SW480 (cell line): ENCODE results near the gene SLC39A1.

Experiments used
- DNase-seq: peaks from one replicate; pipeline ENCODE4 v3.0.0-alpha.2; 2016; ENCODE audit warnings: low spot score

Gene SLC39A1

DNA sequence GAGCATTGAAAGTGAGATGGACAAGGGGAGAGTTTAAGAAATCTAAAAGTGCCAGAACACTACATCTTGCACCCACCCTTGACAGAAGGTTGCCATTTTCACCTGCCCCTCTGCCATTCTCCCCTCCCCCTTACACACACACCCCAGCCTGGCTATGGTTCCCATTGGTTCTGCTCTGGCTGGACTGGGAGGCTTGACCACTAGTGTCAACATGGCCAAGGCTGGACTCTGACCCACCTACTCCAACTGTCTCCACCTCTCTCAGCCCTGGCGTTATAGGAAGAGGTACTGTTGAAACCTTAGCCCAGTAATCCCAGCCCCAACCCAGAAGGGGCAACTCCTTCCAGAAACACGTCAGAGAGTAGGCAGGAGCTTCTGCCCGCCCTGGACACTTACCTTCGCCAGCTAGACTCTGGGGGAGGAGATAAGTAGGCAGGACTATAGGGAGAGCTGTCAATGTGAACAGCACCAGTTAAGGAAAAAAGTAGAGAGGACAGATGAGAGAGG, 9.4 kb downstream of the SLC39A1 start:
- DNase-seq, result no peak

DNA sequence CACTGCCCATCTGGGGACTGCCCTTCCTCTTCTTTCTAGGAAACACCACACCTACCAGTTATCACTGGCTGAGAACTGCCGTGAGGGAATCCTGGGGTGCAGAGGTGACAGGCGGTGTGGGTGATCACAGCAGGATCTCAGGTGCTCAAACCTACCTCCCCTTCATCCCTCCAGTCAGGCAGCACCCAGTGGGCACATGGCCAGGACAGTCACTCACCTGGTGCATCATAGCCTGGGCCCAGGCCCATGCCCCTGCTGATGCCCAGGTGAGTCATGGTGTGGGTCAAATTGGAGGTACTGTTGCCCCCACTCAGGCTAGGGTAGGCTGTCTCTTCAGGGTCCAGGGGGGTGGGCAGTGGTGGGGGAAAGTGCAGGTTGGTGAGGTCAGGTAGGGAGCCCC, 11.5 kb downstream of the SLC39A1 start:
- no peak for DNase-seq

DNA sequence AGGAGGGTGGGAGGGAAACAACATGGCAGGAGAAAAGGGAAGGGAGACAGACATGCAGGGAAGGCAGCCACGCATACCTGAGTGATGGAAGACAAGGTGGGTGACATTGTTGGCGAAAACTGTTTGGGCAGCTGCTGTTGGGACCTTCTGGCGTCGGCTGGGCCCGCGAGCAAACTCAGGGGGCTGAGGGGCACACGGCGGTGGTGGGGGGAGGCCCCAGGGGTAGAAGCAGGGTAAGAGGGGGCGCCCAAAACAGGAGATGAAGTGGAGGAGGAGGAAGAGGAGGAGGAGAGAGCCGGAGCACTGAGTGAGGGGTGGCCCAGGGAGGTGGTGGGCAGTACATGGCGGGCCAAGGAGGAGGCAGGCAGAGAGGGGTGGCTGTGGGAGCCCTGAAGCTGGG, 12.2 kb downstream of the SLC39A1 start:
- DNase-seq, result no peak

DNA sequence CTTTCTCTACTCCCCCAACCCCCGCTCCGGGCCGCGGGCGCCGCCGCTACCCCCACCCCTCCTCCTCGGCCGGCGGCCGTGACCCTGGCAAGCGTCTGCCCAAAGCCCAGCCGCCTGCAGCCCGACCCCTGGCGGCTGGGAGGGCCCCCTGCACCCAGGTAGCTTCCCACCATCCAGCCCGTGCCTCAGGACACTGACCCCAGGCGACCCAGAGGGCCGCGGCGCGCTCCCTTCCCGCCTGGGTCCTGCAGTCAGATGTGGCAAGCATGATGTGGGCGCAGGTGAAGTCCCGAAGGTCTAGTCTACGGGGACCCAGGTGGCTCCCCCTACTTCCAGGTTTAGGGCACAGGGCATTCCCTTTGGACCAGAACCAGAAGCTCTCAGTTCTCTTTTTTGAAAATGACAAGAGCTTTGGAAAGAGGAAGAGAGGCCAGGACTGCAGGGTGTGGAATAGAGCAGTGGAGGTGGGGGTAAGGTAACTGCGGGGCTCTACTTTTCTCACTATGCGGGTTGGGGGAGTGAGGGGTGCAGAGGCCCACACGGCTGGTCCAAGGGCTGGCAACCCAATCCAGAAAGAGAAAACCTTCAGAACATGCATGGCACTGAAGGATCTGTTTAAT, 16.6 kb downstream of the SLC39A1 start, which contains the start of gene DENND4B:
Gene DENND4B (minus strand): TSS at position 97 of the 620 bp plus-strand sequence. CDS start 2,344 bp downstream, outside the sequence.
- peak; percentile 80 for DNase-seq

DNA sequence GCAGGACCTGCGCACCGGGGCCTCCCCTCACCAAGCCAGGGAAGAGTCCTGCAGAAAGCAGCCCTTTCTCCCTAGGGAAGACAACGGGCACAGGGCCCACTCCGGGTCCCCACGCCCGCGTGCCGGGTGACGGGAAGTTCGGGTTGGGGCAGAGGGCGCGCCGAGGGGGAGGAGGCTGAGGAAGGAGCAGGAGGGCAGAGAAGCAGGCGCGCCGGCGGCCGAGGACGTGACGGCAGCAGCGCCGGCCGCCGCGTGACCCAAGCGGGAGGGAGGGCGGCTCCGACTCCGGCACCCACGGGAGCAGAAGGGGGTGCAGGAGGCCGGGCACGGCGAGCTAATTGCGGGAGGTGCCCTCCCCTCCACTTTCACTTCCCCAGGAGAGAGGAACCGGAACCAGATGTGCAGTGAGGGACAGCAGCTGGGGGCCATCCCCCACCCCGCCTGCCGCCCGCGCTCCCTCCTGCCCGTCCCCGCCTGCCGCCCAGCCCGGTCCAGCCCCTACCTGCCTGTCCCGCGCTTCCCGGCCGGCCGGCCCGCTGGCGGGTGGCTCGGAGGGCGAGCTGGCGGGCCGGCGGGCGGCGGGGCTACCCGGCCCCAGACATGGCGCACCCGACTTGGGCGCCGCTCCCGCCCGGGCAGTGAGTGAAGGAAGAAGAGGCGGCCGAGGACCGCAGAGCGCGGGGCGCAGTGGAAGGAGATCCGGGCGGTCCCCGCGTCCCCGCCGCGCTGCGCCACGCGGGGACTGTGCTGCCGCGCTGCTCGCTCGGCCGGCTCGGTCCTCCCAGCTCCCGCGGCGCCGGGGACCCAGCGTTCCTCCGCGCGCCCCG, 17.3 kb downstream of the SLC39A1 start:
- peak; percentile 45 for DNase-seq

DNA sequence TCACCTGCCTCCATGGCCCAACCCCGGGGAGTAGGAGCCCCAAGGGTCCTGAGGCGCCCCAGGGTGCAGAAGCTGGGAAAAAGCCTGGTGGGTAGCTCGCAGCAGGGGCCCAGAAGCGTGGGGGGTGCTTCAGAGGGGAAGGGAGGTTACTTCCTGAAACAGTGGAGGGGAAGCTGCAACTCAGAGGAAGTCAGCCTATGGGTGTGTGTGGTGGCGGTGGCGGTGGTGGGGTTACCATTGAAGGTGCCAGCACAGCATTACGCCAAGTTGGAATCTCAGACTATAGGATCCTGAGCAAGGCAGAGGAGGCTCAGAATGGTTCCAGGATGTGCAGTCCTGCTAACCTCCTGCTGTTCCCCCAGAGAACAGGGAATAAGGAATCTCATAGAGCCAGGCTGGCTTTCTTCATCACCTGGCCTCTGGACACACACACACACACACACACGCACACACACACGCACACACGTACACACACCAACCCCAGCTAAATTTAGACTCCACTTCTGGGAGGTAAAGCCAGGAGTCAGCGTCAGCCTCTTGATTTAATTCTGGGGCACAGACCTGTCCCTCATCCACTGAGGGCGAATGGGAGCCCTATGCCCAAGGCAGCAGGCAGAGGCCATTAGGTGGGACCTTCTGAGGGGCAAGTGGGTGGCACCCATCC, 18.1 kb downstream of the SLC39A1 start:
- DNase-seq, result no peak

DNA sequence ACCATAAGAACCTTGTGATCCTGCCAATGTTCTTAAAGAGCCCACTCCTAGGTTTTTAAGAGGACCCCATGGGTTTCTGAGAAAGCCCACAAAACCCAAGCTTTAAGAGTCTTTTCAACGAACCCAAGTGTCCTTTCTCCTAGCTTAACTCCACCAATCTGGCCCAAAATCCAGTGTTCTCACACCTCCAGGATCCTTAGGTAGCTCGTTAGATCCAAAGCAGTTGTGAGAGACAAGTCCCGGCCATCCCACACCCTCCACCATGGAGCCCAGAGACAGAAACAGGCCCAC, 18.6 kb downstream of the SLC39A1 start:
- no peak for DNase-seq

DNA sequence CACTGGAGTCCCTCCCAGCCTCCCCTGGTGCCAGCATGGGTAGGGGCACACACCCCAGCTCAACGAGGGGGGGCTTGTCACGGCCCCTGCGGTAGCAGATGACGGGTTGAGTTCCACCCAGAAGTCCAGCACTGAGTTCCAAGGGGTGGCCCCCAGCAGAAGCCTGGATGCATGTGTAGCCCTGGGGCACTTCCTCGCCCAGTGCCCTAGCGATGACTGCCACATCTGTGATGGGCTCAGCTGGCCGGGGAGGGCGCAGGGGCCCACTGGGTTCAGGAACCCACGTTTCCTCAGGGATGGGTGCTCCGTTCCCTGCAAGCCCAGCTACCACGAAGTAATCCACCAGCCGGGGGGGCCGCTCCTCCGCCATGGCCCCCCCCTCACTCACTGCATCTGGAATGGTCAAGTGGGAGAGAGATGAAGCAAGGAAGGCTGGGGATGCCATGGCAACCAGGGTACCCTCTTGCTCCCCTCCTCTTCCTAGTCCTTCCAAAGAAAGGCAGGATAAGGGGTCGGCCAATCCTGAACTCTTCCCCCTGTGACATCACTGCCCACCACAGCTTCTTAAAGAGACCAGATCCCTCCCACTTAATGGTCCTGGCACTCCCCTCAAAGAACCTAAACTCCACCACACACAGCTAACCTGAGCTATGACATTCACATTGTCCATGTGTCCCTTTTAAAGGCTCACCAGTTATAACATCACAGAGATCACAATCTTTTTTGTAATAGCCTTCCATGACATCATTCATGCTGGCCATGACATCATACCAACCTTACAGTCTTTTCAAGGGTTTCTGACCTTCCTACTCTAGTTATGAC, 19.1 kb downstream of the SLC39A1 start:
- no peak for DNase-seq

DNA sequence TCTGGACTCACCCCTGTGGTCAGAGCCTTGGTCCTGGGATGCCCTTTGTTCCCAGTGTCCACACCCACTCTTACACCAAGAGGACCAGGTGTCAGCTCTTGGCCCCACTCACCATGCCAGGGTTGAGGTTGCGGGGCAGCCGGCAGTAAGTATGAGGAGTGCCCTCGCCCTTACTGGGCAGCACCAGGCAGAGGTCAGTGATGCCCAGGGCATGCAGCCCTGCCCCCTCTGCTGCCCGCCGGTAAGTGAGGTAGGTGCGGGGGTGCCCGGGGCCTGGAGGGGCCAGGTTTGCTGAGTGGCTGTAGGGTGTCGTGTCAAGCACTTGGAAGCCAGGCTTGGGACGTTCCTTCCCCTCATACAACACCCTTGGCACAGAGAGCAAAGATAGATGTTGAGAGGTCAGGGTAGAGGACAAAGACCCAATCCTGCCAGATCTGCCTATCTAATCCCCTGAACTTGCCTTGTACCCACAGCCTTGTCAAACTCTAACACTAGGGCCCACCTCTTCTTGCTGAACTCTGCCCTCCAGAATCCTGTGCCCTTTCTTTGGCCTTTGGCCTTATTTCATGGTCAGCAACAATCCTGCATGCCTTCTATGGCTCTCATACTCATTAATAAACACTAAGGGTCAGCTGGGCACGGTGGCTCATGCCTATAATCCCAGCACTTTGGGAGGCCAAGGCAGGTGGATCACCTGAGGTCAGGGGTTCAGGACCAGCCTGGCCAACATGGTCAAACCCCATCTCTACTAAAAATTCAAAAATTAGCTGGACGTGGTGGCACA, 20.4 kb downstream of the SLC39A1 start:
- DNase-seq, result no peak

DNA sequence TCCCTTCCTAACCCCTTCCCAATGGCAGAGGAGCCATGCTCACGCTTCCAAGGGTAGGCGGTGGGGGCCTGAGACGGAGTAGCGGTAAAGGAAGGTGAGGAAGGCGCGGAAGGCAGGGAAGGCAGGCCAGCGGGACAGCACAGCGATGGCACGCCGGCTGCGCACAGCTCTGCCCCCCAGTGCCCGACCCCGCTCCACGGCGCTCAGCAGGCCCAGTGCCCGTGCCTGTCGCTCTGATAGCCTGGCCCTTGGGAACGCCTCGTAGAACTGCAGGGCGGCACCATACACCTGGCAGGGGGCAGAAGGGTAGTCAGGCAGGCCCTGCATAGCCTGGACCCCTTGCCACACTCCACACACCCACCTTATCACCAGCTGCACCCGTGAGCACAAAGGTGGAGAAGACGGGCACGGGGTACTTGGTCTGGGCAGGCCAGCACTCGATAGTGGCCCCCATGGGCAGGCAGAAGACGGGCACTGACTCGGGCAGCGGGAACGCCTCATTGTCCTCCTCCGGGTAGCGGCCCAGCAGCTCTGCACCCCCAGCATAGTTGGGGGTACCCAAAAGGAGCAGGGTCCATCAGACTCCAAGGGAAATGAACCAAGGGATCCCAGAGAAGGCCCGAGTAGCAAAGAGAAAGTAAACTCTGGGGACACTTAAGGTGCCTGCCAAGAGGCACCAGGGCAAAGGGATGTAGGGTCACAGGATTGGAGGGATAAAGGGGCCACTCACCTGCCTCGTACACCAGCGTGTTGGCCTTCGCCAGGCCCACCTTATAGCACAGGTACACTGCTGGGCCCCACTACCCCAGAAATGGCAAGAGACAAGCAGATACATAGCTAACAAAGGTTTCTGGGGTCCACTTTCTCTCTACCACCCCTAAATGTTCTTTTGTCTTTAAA, 21.3 kb downstream of the SLC39A1 start:
- no peak for DNase-seq

DNA sequence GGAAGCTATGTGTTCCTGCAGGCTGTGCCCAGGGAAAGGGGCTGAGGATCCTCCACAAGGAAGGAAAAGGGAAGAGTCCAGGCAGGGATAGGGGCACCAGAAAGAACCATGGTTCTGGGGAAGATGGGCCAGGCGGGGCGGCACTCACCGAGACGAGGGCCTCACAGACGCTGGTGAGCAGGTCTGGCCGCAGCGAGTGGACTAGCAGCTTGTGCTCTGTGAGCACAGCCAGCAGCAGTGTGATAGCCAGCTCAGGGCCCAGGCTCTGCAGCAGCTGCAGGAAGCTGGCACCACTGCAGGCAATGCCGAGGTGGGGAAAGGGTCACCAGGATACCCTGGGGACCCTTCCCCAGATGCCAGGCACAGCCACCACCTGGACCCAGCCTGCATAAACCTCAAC, 22.6 kb downstream of the SLC39A1 start:
- no peak for DNase-seq

DNA sequence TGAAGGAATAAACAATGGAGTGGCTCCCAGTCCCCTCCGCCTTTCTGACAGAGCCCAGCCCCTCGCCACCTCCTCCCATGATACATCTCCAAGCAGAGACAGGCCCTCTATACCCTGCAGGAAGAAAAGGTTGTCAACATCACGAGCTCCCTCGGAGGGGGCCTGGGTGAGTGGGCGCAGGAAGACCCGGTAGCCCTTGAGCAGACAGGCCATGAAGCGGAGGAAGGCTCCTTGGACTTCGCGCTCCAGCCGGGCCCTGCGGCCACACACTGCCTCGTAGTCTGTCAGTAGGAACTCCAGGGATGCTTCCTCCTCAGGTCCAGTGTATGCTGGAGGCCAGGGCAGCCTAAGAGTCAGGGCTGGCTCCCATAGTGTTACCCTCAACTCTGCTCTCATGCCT, 23.9 kb downstream of the SLC39A1 start:
- DNase-seq, result no peak

DNA sequence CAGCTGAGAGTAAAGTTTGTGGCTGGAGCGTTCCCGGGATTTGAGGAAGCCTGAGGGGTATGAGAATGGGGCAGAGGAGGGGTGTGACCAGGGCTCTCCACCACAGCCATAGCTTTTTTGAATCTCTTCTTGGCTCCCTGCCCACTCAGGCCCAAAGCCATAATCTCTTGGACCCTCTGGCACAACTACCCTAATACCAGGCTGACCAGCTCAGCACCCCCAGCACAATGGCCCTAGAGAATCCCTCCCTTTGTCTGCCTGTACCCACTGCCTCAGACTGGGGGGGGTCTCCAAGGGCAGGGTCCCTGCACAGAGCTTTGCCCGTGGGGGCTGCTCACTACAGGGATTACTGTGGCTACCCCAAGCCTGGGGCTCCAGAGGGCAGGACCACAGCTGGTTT, 24.3 kb downstream of the SLC39A1 start:
- no peak for DNase-seq

DNA sequence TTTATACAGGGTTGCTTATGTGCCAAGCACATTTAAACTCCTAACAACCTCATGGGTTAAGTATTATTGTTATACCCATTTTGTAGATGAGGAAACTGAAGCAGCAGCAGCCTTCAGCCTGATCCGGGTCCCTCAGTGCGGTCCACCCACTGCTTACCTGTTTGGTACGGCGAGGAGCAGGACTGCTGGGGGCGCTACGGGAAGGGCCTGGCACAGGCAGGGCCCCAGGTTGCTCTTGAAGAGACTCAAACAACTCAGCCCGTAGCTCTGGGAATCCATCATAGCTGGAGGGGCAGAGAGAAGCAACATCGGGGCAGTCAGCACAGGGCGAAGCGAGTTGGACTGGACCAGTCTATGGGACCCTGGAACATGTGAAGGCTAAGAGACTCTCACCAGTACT, 26.0 kb downstream of the SLC39A1 start:
- no peak for DNase-seq

DNA sequence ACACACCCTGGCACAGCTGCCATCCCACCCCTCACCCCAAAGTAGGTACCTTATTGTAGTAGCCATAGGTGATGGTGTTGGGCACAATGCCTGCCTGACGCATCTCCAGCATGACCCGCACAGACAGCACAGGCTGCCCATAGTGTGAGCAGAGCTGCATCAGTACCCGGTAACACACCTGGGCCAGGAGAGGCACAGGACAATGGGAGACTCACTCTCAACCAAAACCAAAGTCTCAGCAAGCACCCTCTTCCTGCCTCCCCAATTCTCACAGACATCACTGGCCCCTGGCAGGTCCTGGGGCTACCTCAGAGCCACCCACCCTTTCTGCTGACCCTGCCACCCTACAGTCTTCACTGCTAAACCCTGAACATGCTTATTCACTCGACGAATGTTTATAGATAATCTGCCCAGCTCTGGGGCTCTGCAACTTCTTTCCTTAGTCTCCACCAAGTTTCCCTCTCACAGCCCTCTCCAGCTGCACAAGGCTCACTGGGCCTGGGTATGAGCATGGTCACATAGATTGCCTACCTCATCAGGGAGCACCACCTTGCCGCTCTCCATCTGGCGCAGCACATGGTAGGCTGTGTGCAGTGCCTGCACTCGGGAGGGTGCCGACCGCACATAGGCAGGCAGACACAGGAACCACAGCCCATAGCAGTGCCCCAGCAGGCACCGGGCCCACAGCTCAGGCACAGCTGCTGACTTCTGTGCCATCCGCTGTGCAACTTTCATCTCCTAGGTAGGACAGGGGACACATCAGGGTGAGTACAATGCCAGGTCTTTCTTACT, 27.1 kb downstream of the SLC39A1 start:
- no peak for DNase-seq

DNA sequence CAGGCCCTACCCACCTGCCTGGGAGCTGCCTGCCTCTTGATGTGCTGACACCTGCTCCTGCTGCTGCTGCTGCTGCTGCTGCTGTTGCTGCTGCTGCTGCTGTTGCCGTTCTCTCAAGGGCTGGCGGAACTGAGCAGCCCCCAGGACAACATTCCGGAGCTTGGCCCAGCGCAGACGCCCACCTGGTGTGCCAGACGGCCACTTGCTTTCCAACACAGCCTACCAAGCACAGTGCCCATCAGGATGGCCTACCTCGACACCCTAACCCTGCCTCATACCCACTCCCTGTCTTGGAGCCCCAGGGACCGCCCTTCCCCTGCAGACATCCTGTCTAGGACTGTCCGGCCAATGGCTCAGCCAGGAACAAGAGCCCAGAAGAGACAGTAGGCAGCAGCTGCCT, 28.6 kb downstream of the SLC39A1 start:
- DNase-seq, result no peak

DNA sequence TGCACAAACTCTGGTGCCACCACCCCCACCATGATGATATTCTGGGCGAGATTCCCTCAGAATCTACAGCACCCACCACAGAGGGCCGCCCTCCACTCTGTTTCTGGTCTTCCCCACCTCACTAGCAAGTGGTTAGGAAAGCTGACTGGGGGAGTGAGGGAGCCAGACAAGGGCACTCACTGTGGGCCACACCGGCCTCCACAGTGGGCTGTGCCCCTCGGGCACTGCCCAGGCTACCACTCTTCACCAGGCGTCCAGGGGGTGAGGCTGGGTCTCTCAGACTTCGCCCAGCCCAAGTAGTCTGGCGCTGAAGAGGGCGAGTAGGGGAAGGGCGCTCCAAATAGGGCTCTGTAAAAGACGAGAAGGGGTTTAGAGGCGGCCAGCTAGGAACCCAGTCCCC, 29.4 kb downstream of the SLC39A1 start:
- no peak for DNase-seq

DNA sequence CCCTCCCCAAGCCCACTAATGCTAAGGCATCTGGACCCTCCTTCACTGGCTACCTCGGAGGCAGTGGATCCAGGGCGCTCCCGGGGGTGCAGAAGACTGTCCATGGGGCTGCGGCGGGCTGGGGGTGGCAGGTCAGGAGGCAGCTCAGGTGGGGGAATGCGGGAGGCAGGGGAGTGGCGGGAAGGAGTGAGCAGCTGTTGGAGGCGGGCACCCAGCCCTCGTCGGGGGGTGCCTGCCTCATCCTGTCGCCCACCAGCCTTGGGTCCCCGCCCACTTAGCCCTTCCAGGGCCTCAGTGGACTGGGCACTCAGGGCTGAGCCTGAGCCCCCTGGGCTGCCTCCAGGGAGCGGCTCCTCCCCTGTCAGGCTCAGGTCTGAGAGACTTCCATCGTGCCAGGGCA, 29.9 kb downstream of the SLC39A1 start:
- no peak for DNase-seq
